B cell (primary cell): Measurements from ENCODE around the gene PLEKHG4B. TPM values are rescaled to one million over a fixed set of nuclear protein-coding genes. Genes with fewer than 3 reads are reported as not detected.

ENCODE experiments used
- ATAC-seq: fragments of 200-7000 bp; cut with Tn5 transposase; one replicate; pipeline ENCODE4 v1.10.0; 2021; ENCODE audit warnings: low read depth, mild to moderate bottlenecking, moderate number of reproducible peaks, moderate library complexity
- CTCF ChIA-PET: fragments of 350-600 bp; sonication (Branson Sonifier 250); formaldehyde crosslinking; loops from one replicate; lab custom pipeline; 2021; ENCODE audit warnings: antibody characterized with exemption, inconsistent platforms; lab: Charles Lee
- POLR2A ChIA-PET: fragments of 350-600 bp; sonication (Branson Sonifier 250); formaldehyde crosslinking; loops from one replicate; lab custom pipeline; 2021; ENCODE audit warnings: antibody characterized with exemption; lab: Charles Lee
- DNase-seq: peaks from one replicate; pipeline ENCODE4 v3.0.0; 2013
- H2AFZ ChIP-seq: 2 replicates; pipeline ENCODE4 v1.6.1; 2012; ENCODE audit warnings: mild to moderate bottlenecking, low read depth, low read length; ENCODE audit not compliant: insufficient read depth, poor library complexity, severe bottlenecking
- H3K27ac ChIP-seq, 2 donors: 1 replicate in 1 of 2; 2 replicates in 1 of 2; pipeline ENCODE4 v1.5.1; 2012 to 2013; ENCODE audit warnings: low read length in 2 of 2, mild to moderate bottlenecking in 2 of 2, moderate library complexity in 1 of 2
- H3K27me3 ChIP-seq, 4 experiments: fragments of 200-600 bp in 1 of 4; sonication (generic) in 1 of 4; replicated peaks in 1 of 4; 1 replicate in 2 of 4; 2 replicates in 2 of 4; pipeline versions ENCODE4 v1.6.1 to v1.7.0; 2013 to 2016; ENCODE audit warnings: low read length in 3 of 4, mild to moderate bottlenecking in 2 of 4, mixed read lengths in 1 of 4, moderate library complexity in 1 of 4; ENCODE audit not compliant: insufficient read depth in 4 of 4, control insufficient read depth in 3 of 4; ENCODE audit errors: control extremely low read depth in 1 of 4
- H3K36me3 ChIP-seq, 2 experiments: replicated peaks in 1 of 2; 1 replicate in 1 of 2; 2 replicates in 1 of 2; pipeline versions ENCODE4 v1.6.1 to v1.7.1; 2013; ENCODE audit warnings: low read length in 1 of 2; ENCODE audit not compliant: insufficient read depth in 2 of 2, control insufficient read depth in 1 of 2; ENCODE audit errors: control extremely low read depth in 1 of 2, extremely low read depth in 1 of 2
- H3K4me1 ChIP-seq, 2 donors: fragments of 200-600 bp in 1 of 2; sonication (generic) in 1 of 2; 1 replicate in 1 of 2; 2 replicates in 1 of 2; pipeline versions ENCODE4 v1.5.1 to v1.6.1; 2013 to 2017; ENCODE audit warnings: low read length in 2 of 2; ENCODE audit not compliant: control insufficient read depth in 2 of 2, insufficient read depth in 2 of 2
- H3K4me2 ChIP-seq: replicated peaks from 2 replicates; pipeline ENCODE3; 2012; ENCODE audit warnings: mild to moderate bottlenecking, low read depth, low read length; ENCODE audit not compliant: poor library complexity, severe bottlenecking
- H3K4me3 ChIP-seq, 5 experiments: fragments of 200-600 bp in 1 of 5; sonication (generic) in 1 of 5; 1 replicate in 3 of 5; 2 replicates in 2 of 5; pipeline versions ENCODE4 v1.5.1 to v1.7.0; 2011 to 2016; ENCODE audit warnings: low read length in 4 of 5, mild to moderate bottlenecking in 4 of 5, low read depth in 2 of 5, control low read depth in 1 of 5, moderate library complexity in 1 of 5; ENCODE audit not compliant: insufficient read depth in 1 of 5; ENCODE audit errors: control extremely low read depth in 1 of 5, extremely low read depth in 1 of 5
- H3K79me2 ChIP-seq: fragments of 200-600 bp; sonication (generic); one replicate; pipeline ENCODE4 v1.6.0; 2016; ENCODE audit warnings: low read length; ENCODE audit not compliant: control insufficient read depth, insufficient read depth
- H3K9ac ChIP-seq: fragments of 200-600 bp; sonication (generic); 2 replicates; pipeline ENCODE4 v1.6.1; 2017; ENCODE audit warnings: mild to moderate bottlenecking, low read length, moderate library complexity
- H3K9me3 ChIP-seq, 3 donors: one replicate each; pipeline versions ENCODE4 v1.6.1 to v1.7.1; 2013; ENCODE audit warnings: low read length in 2 of 3; ENCODE audit not compliant: control insufficient read depth in 2 of 3, insufficient read depth in 1 of 3; ENCODE audit errors: control extremely low read depth in 1 of 3
- H4K20me1 ChIP-seq: 2 replicates; pipeline ENCODE4 v1.6.0; 2012; ENCODE audit warnings: mild to moderate bottlenecking, low read length; ENCODE audit not compliant: insufficient read depth, control insufficient read depth, poor library complexity, severe bottlenecking
- H3K27ac Mint-ChIP-seq: one replicate; pipeline ENCODE4 v1.8.0; 2021; ENCODE audit warnings: mixed read lengths
- H3K27me3 Mint-ChIP-seq: one replicate; pipeline ENCODE4 v1.8.0; 2021; ENCODE audit warnings: mixed read lengths
- H3K4me1 Mint-ChIP-seq: one replicate; pipeline ENCODE4 v1.8.0; 2021; ENCODE audit warnings: mixed read lengths
- H3K4me3 Mint-ChIP-seq: one replicate; pipeline ENCODE4 v1.8.0; 2021; ENCODE audit warnings: mixed read lengths
- H3K9me3 Mint-ChIP-seq: one replicate; pipeline ENCODE4 v1.8.0; 2022; ENCODE audit warnings: mixed read lengths; ENCODE audit not compliant: insufficient read depth
- CTCF ChIP-seq: fragments of 200-600 bp; IDR thresholded peaks from one replicate; pipeline ENCODE4 v1.8.0; 2022; ENCODE audit warnings: antibody characterized with exemption, mild to moderate bottlenecking
- EZH2 ChIP-seq: IDR thresholded peaks from 2 replicates; pipeline ENCODE4 v1.6.1; 2012; ENCODE audit warnings: borderline replicate concordance, low read depth, mild to moderate bottlenecking, moderate library complexity, low read length; ENCODE audit not compliant: insufficient read depth, poor library complexity, severe bottlenecking
- WGBS: methylation state at CpG from one replicate; pipeline ENCODE4 v1.1.5; 2013; ENCODE audit warnings: missing lambda C conversion rate; ENCODE audit not compliant: insufficient coverage; 5-methylcytosine and 5-hydroxymethylcytosine counted together
- intact Hi-C: fragments of 100-400 bp; cut with micrococcal nuclease; formaldehyde crosslinking; loops from one replicate; pipeline ENCODE4 v1.10.0; 2022
- polyA plus RNA-seq: library from polyadenylated mRNA; depleted of rRNA; stranded (reverse); fragments of >200 nt; gene quantifications from 2 replicates; pipeline ENCODE4 v1.2.3, GENCODE V29; 2012
- total RNA-seq, 2 donors: library from RNA; stranded (reverse); fragments of 120-200 nt in 1 of 2; gene quantifications; 1 replicate in 1 of 2; 2 replicates in 1 of 2; pipeline versions ENCODE4 v1.2.3 to v1.2.4, GENCODE V29; 2013 to 2022

The PLEKHG4B gene
- total and polyA plus RNA-seq, 2 donors (not counting 1 experiment from before 2014, with no cell fraction given) = not detected

- H3K4me1 ChIP-seq = peaks cover 16 to 19% of the 10 kb centered on the region in 2 donors
- peak within 1 kb of the TSS; percentile 75 for H3K4me2 ChIP-seq
- H3K27ac ChIP-seq = no peak within 1 kb of the TSS
- Mint-ChIP-seq H3K9me3 (no peaks in the 10 kb centered on the region), H3K4me1 (peaks cover 21% of the 10 kb centered on the region), H3K27me3 (peaks cover 12% of the 10 kb centered on the region), H3K4me3 (peak within 1 kb of the TSS; percentile 39), H3K27ac (no peak within 1 kb of the TSS)
- peak within 1 kb of the TSS in 3 of 5 experiments; percentile 13 to 31 (median 18) for H3K4me3 ChIP-seq
- H3K36me3 ChIP-seq = no peaks in the 10 kb centered on the region
- DNase-seq (peak; percentile 32), ATAC-seq (no peak)
- H3K9me3 ChIP-seq = no peaks in the 10 kb centered on the region
- WGBS = 12% methylated on average over 56 of the region's 56 CpGs
- intact Hi-C loops = no loop called here
- peak within 1 kb of the TSS; percentile 54 for H2AFZ ChIP-seq
- peaks cover 0 to 29% (median 2%) of the 10 kb centered on the region in 4 experiments for H3K27me3 ChIP-seq
- TF ChIP-seq EZH2 = no peak
- no peak for TF ChIP-seq CTCF
- no peaks in the 10 kb centered on the region for H3K79me2 ChIP-seq
- CTCF ChIA-PET = interaction anchor here (1.1 kb wide), 1 partner anchor 235 kb away, joined by 3 read pairs; no protein-coding TSS in a partner anchor
- POLR2A ChIA-PET = no interaction called here
- peak within 1 kb of the TSS; percentile 23 for H3K9ac ChIP-seq
- no peaks in the 10 kb centered on the region for H4K20me1 ChIP-seq
Measured at GRCh38 chr5:191036-191948, 99.3 kb downstream of the PLEKHG4B start, which contains the start of gene LRRC14B. TSS of gene LRRC14B (plus strand) at chr5:191495. CDS start at chr5:191539, 44 bp downstream.
